ENCODE data around the gene SIGLEC10.
"Not testable (repeated sequence)": the region's sequence is repeated elsewhere in the genome, so short reads cannot be mapped to it uniquely, and the experiment has no call there.

Gene SIGLEC10

DNA sequence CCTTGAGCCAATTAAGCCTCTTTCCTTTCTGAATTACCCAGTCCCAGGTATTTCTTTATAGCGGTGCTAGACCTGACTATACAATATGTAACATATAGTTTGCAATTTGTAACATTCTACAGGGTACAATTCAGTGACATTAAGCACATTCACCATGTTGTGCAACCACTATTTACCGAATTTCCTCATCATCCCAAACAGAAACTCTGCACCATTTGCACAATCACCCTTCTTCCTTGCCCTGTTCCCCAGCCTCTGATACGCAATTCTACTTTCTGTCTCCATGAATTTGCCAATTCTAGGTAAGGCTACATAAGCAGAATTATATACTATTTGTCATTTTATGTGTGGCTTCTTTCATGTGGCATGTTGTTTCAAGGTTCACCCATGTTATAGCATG lies 13.7 kb upstream of the SIGLEC10 start:
- H3K4me1 ChIP-seq (ENCODE audit: control insufficient read depth in 1 of 2, insufficient read depth in 1 of 2, low read depth in 1 of 2, low read length in 1 of 2) = peaks cover 20 to 23% of the 10 kb centered on the region in 2 experiments
- H3K36me3 ChIP-seq = no peaks in the 10 kb centered on the region
- peak overlapping the region; percentile 83 for H3K27ac ChIP-seq
- no peaks in the 10 kb centered on the region for H3K9me3 ChIP-seq
- H3K27me3 ChIP-seq = no peaks in the 10 kb centered on the region
- no peak for TF ChIP-seq CTCF (IDR thresholded peaks at IDR 0.05)
- no peak overlapping the region for H3K4me3 ChIP-seq (ENCODE audit: low read depth in 1 of 2, low read length in 1 of 2)

GRCh38 chr19:51430221-51430620 lies 12.8 kb upstream of the SIGLEC10 start:
- Histone ChIP-seq H3K9me3 (no peaks in the 10 kb centered on the region), H3K4me3 (ENCODE audit: low read depth in 1 of 2, low read length in 1 of 2) (no peak overlapping the region), H3K27me3 (no peaks in the 10 kb centered on the region), H3K4me1 (ENCODE audit: control insufficient read depth in 1 of 2, insufficient read depth in 1 of 2, low read depth in 1 of 2, low read length in 1 of 2) (peaks cover 20 to 23% of the 10 kb centered on the region in 2 experiments), H3K36me3 (no peaks in the 10 kb centered on the region), H3K27ac (peak overlapping the region; percentile 83)
- TF ChIP-seq CTCF (IDR thresholded peaks at IDR 0.05) = no peak

DNA sequence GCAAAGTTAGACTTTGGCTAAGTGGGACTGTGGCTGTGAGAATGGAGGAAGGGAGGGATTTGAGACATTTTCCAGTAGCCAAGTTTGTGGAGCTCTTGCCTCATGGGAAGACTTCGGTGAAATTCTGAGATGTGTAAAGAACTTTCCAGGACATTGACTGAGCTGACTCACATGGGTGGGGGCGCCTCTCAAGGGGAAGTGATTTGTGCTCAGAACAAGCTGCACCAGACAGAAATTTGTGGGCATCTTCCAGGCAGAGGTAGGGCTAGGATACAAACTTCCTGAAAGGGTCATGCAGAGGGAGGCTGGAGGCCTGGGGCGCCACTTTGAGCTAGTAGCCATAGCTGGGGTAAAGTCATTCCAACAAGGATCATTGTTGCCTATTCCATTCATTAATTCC lies 9.8 kb upstream of the SIGLEC10 start:
- no peak for TF ChIP-seq CTCF (IDR thresholded peaks at IDR 0.05)
- H3K27me3 ChIP-seq = no peaks in the 10 kb centered on the region
- H3K4me3 ChIP-seq (ENCODE audit: low read depth in 1 of 2, low read length in 1 of 2) = no peak overlapping the region
- H3K9me3 ChIP-seq = no peaks in the 10 kb centered on the region
- H3K4me1 ChIP-seq (ENCODE audit: control insufficient read depth in 1 of 2, insufficient read depth in 1 of 2, low read depth in 1 of 2, low read length in 1 of 2) = peaks cover 20 to 23% of the 10 kb centered on the region in 2 experiments
- H3K27ac ChIP-seq = no peak overlapping the region
- no peaks in the 10 kb centered on the region for H3K36me3 ChIP-seq

- peak overlapping the region; percentile 35 to 60 for H3K4me3 ChIP-seq (ENCODE audit: low read depth in 1 of 2, low read length in 1 of 2)
- H3K36me3 ChIP-seq = no peaks in the 10 kb centered on the region
- peaks cover 11% of the 10 kb centered on the region for H3K27me3 ChIP-seq
- peaks cover 32% of the 10 kb centered on the region in 2 experiments for H3K4me1 ChIP-seq (ENCODE audit: control insufficient read depth in 1 of 2, insufficient read depth in 1 of 2, low read depth in 1 of 2, low read length in 1 of 2)
- TF ChIP-seq CTCF (IDR thresholded peaks at IDR 0.05) = peak; percentile 98
- H3K27ac ChIP-seq = peak overlapping the region; percentile 33
- H3K9me3 ChIP-seq = no peaks in the 10 kb centered on the region
Observed at GRCh38 chr19:51422053-51422448, 4.6 kb upstream of the SIGLEC10 start.

- Histone ChIP-seq H3K9me3 (no peaks in the 10 kb centered on the region), H3K36me3 (no peaks in the 10 kb centered on the region), H3K27me3 (peaks cover 11% of the 10 kb centered on the region), H3K4me1 (ENCODE audit: control insufficient read depth in 1 of 2, insufficient read depth in 1 of 2, low read depth in 1 of 2, low read length in 1 of 2) (peaks cover 38 to 39% of the 10 kb centered on the region in 2 experiments), H3K27ac (peak overlapping the region; percentile 33), H3K4me3 (ENCODE audit: low read depth in 1 of 2, low read length in 1 of 2) (peak overlapping the region; percentile 35 to 60)
- TF ChIP-seq CTCF (IDR thresholded peaks at IDR 0.05) = no peak
Observed at GRCh38 chr19:51421229-51422052, 4.0 kb upstream of the SIGLEC10 start.

DNA sequence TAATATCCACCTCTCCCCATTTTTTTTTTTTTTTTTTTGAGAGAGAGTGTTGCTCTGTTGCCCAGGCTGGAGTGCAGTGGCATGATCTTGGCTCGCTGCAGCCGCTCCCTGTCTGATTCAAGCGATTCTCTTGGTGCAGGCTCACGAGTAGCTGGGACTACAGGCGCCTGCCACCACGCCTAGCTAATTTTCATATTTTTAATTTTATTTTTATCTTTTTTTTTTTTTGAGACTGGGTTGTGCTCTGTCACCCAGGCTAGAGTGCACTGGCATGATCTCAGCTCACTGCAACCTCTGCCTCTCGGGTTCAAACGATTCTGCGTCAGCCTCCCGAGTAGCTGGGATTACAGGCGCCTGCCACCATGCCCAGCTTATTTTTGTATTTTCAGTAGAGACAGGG lies 3.1 kb upstream of the SIGLEC10 start:
- H3K4me3 ChIP-seq (ENCODE audit: low read depth in 1 of 2, low read length in 1 of 2); H3K36me3 ChIP-seq; H3K9me3 ChIP-seq; H3K27ac ChIP-seq: not testable (repeated sequence)
- Histone ChIP-seq H3K27me3 (peaks cover 11% of the 10 kb centered on the region), H3K4me1 (ENCODE audit: control insufficient read depth in 1 of 2, insufficient read depth in 1 of 2, low read depth in 1 of 2, low read length in 1 of 2) (peaks cover 43 to 45% of the 10 kb centered on the region in 2 experiments)
